Thyroid gland (tissue), 4 donors: ENCODE measurements around the gene SLC33A1.
A peak's percentile ranks its signal among the peaks of the same experiment; 100 is the strongest.

Experiments used
- POLR2A ChIP-seq, 2 donors: fragments of 450-650 bp; IDR thresholded peaks; one replicate each; pipeline ENCODE4 v1.6.1; 2017; ENCODE audit warnings: antibody characterized with exemption in 2 of 2, mild to moderate bottlenecking in 2 of 2, moderate library complexity in 1 of 2
- TF ChIP-seq, protein P1 (sequence below), 6 experiments: fragments of 200-600 bp in 3 of 6; fragments of 450-650 bp in 3 of 6; sonication (generic) in 3 of 6; IDR thresholded peaks; one replicate each; pipeline ENCODE4 v1.5.1; 2016 to 2019; ENCODE audit warnings: antibody characterized with exemption in 6 of 6, mild to moderate bottlenecking in 2 of 6, inconsistent platforms in 1 of 6, moderate library complexity in 1 of 6

DNA sequence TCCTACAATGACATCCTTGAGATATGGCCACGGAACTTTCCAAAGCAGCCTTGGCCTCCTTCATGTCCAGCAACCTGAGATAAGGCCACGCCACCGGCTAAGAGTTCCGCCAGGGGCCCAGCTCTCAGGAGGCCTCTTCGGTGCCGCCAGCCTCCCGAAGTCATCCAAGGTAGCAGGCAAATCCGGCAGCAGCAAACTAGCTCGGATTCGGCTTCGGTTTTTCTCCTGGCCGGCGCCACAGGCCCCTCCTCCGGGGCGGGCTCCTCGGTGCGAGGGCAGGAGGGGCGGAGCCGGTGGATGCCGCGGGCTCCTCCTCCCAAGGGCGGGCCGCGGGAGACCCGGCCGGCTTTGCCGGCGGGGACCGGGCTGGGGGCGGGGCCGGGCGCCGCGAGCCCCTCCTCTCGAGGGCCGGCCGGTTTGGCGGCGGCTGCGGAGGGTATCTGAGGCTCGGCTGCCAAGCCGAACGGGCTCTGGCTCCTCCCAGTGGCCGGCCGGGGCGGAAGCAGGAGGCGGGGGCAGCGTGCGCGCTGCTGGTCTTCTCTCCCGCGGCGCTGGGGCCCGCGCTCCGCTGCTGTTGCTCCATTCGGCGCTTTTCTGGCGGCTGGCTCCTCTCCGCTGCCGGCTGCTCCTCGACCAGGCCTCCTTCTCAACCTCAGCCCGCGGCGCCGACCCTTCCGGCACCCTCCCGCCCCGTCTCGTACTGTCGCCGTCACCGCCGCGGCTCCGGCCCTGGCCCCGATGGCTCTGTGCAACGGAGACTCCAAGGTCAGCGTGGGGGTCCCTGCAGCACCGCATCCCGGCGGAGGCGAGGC is 16.1 kb upstream of the SLC33A1 start, which contains the start of gene GMPS:
- TF ChIP-seq POLR2A (IDR thresholded peaks at IDR 0.05) = peak; percentile 61 to 86
- TF ChIP-seq, protein P1, sequence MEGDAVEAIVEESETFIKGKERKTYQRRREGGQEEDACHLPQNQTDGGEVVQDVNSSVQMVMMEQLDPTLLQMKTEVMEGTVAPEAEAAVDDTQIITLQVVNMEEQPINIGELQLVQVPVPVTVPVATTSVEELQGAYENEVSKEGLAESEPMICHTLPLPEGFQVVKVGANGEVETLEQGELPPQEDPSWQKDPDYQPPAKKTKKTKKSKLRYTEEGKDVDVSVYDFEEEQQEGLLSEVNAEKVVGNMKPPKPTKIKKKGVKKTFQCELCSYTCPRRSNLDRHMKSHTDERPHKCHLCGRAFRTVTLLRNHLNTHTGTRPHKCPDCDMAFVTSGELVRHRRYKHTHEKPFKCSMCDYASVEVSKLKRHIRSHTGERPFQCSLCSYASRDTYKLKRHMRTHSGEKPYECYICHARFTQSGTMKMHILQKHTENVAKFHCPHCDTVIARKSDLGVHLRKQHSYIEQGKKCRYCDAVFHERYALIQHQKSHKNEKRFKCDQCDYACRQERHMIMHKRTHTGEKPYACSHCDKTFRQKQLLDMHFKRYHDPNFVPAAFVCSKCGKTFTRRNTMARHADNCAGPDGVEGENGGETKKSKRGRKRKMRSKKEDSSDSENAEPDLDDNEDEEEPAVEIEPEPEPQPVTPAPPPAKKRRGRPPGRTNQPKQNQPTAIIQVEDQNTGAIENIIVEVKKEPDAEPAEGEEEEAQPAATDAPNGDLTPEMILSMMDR (IDR thresholded peaks at IDR 0.05) = peak in 3 of 6 experiments; percentile 48 to 65 (median 52)
